GM12878 (cell line): ENCODE results near the gene STAMBP.

ENCODE experiments used
- BACH1 ChIP-seq: fragments of 450-650 bp; IDR thresholded peaks from 2 replicates; pipeline ENCODE4 v1.6.1; 2017; ENCODE audit warnings: mild to moderate bottlenecking, borderline replicate concordance
- EZH2 ChIP-seq: IDR thresholded peaks from 2 replicates; pipeline ENCODE4 v1.6.1; 2012; ENCODE audit warnings: low read depth, mild to moderate bottlenecking, control low read depth, inconsistent platforms, low read length, borderline replicate concordance; ENCODE audit not compliant: control insufficient read depth

GRCh38 chr2:73851274-73851673 lies 22.5 kb downstream of the STAMBP start:
- no peak for TF ChIP-seq BACH1
- TF ChIP-seq EZH2: no peak
